IMR-90 (cell line): ENCODE results near the gene TBCK. TPM values are rescaled to one million over a fixed set of nuclear protein-coding genes. Genes with fewer than 3 reads are reported as not detected.
A peak's percentile ranks its signal among the peaks of the same experiment; 100 is the strongest.

Source experiments
- ATAC-seq: fragments of 200-7000 bp; cut with Tn5 transposase; 2 replicates; pipeline ENCODE4 v1.9.1; 2020; ENCODE audit warnings: low read depth, mild to moderate bottlenecking, moderate library complexity
- BruUV-seq: library from RNA; stranded (reverse); fragments of 400-500 nt; replicated peaks from 2 replicates; lab custom pipeline; 2021; lab: Mats Ljungman, UMichigan
- CTCF ChIA-PET: fragments of 300-600 bp; formaldehyde crosslinking; extraction: SDS; loops from one replicate; lab custom pipeline; 2021; ENCODE audit warnings: antibody characterized with exemption; lab: Yijun Ruan, JAX
- POLR2A ChIA-PET: fragments of 300-600 bp; sonication (Branson Sonifier 250); formaldehyde crosslinking; loops from one replicate; lab custom pipeline; 2022; ENCODE audit warnings: antibody characterized with exemption; ENCODE audit not compliant: unreplicated experiment; lab: Charles Lee
- DNase-seq: peaks from one replicate; pipeline ENCODE4 v3.0.0; 2013
- H2AFZ ChIP-seq: replicated peaks from 2 replicates; pipeline ENCODE3; 2013; ENCODE audit warnings: low read length, mild to moderate bottlenecking; ENCODE audit not compliant: poor library complexity
- H2AK5ac ChIP-seq: 2 replicates; pipeline ENCODE4 v1.6.1; 2013; ENCODE audit warnings: low read depth, low read length, inconsistent platforms
- H2AK9ac ChIP-seq: replicated peaks from 2 replicates; pipeline ENCODE3; 2013; ENCODE audit warnings: mild to moderate bottlenecking, low read depth, low read length, moderate library complexity; ENCODE audit not compliant: poor library complexity
- H2BK120ac ChIP-seq: 2 replicates; pipeline ENCODE4 v1.6.1; 2013; ENCODE audit warnings: low read depth, low read length, inconsistent platforms
- H2BK15ac ChIP-seq: 3 replicates; pipeline ENCODE4 v1.6.1; 2013; ENCODE audit warnings: low read depth, low read length, inconsistent platforms
- H2BK20ac ChIP-seq: 2 replicates; pipeline ENCODE4 v1.6.1; 2013; ENCODE audit warnings: low read depth, mild to moderate bottlenecking, inconsistent platforms, low read length, moderate library complexity
- H2BK5ac ChIP-seq: 2 replicates; pipeline ENCODE4 v1.6.1; 2013; ENCODE audit warnings: mild to moderate bottlenecking, low read depth, low read length, inconsistent platforms; ENCODE audit not compliant: poor library complexity, severe bottlenecking
- H3K14ac ChIP-seq: replicated peaks from 2 replicates; pipeline ENCODE4 v1.6.1; 2013; ENCODE audit warnings: low read depth, low read length, inconsistent platforms
- H3K18ac ChIP-seq: 2 replicates; pipeline ENCODE4 v1.6.1; 2013; ENCODE audit warnings: low read depth, low read length, control low read depth
- H3K23ac ChIP-seq: 2 replicates; pipeline ENCODE4 v1.6.1; 2013; ENCODE audit warnings: low read depth, low read length, inconsistent platforms
- H3K27ac ChIP-seq: 2 replicates; pipeline ENCODE4 v1.5.1; 2013; ENCODE audit warnings: mild to moderate bottlenecking, control low read depth, low read length; ENCODE audit not compliant: insufficient read depth
- H3K27me3 ChIP-seq: 2 replicates; pipeline ENCODE4 v1.6.1; 2013; ENCODE audit warnings: low read length; ENCODE audit not compliant: control insufficient read depth, insufficient read depth
- H3K36me3 ChIP-seq: 2 replicates; pipeline ENCODE4 v1.6.1; 2013; ENCODE audit warnings: low read length, mixed read lengths; ENCODE audit not compliant: control insufficient read depth, insufficient read depth
- H3K4ac ChIP-seq: 2 replicates; pipeline ENCODE4 v1.6.1; 2013; ENCODE audit warnings: low read depth, low read length, inconsistent platforms
- H3K4me1 ChIP-seq: 2 replicates; pipeline ENCODE4 v1.6.1; 2013; ENCODE audit warnings: low read length, mixed read lengths; ENCODE audit not compliant: control insufficient read depth, insufficient read depth
- H3K4me2 ChIP-seq: 2 replicates; pipeline ENCODE4 v1.6.1; 2013; ENCODE audit warnings: low read depth, mild to moderate bottlenecking, control low read depth, low read length, moderate library complexity
- H3K4me3 ChIP-seq: 2 replicates; pipeline ENCODE4 v1.5.1; 2013; ENCODE audit warnings: low read depth, mild to moderate bottlenecking, control low read depth, low read length, moderate library complexity; ENCODE audit not compliant: insufficient read depth
- H3K56ac ChIP-seq: 2 replicates; pipeline ENCODE4 v1.6.1; 2013; ENCODE audit warnings: low read length, inconsistent platforms; ENCODE audit not compliant: insufficient read depth; ENCODE audit errors: extremely low read depth
- H3K79me1 ChIP-seq, 2 experiments: 2 replicates each; pipeline ENCODE4 v1.6.1; 2013; ENCODE audit warnings: low read length in 2 of 2, inconsistent platforms in 1 of 2, low read depth in 1 of 2
- H3K9ac ChIP-seq: 2 replicates; pipeline ENCODE4 v1.6.1; 2013; ENCODE audit warnings: low read depth, low read length, control low read depth
- H3K9me1 ChIP-seq: 2 replicates; pipeline ENCODE4 v1.6.1; 2013; ENCODE audit warnings: low read length, inconsistent platforms; ENCODE audit not compliant: insufficient read depth
- H3K9me3 ChIP-seq: 2 replicates; pipeline ENCODE4 v1.6.1; 2013; ENCODE audit warnings: low read length; ENCODE audit not compliant: control insufficient read depth, insufficient read depth
- H4K20me1 ChIP-seq: 2 replicates; pipeline ENCODE4 v1.6.1; 2013; ENCODE audit warnings: low read length, inconsistent platforms; ENCODE audit not compliant: insufficient read depth
- H4K5ac ChIP-seq: 2 replicates; pipeline ENCODE4 v1.6.1; 2013; ENCODE audit warnings: mild to moderate bottlenecking, low read depth, low read length, control low read depth
- H4K8ac ChIP-seq, 2 experiments: 2 replicates each; pipeline ENCODE4 v1.6.1; 2013; ENCODE audit warnings: low read depth in 2 of 2, low read length in 2 of 2, control low read depth in 1 of 2, inconsistent platforms in 1 of 2
- H4K91ac ChIP-seq: 2 replicates; pipeline ENCODE4 v1.6.1; 2013; ENCODE audit warnings: low read depth, low read length, inconsistent platforms; ENCODE audit not compliant: insufficient read depth
- BHLHE40 ChIP-seq: fragments of 150-350 bp; IDR thresholded peaks from 2 replicates; pipeline ENCODE4 v1.6.1; 2016; ENCODE audit warnings: mild to moderate bottlenecking, low read depth, low read length
- CHD1 ChIP-seq: IDR thresholded peaks from 2 replicates; pipeline ENCODE4 v1.6.1; 2012; ENCODE audit warnings: low read depth, low read length, improper control_type of control experiment
- MAFK ChIP-seq: IDR thresholded peaks from 2 replicates; pipeline ENCODE4 v1.6.1; 2012; ENCODE audit warnings: low read depth, low read length, improper control_type of control experiment
- MXI1 ChIP-seq: IDR thresholded peaks from 2 replicates; pipeline ENCODE4 v1.6.1; 2012; ENCODE audit warnings: low read depth, mild to moderate bottlenecking, low read length, moderate library complexity, borderline replicate concordance
- NFE2L2 ChIP-seq: fragments of 150-350 bp; IDR thresholded peaks from 2 replicates; pipeline ENCODE4 v1.6.1; 2016; ENCODE audit warnings: low read depth, mild to moderate bottlenecking, low read length
- POLR2A ChIP-seq: IDR thresholded peaks from 2 replicates; pipeline ENCODE4 v1.6.1; 2012; ENCODE audit warnings: mild to moderate bottlenecking, low read depth, low read length
- RAD21 ChIP-seq: IDR thresholded peaks from 2 replicates; pipeline ENCODE4 v1.6.1; 2012; ENCODE audit warnings: low read length, improper control_type of control experiment
- RCOR1 ChIP-seq: IDR thresholded peaks from 2 replicates; pipeline ENCODE4 v1.6.1; 2012; ENCODE audit warnings: mild to moderate bottlenecking, low read length, improper control_type of control experiment; ENCODE audit not compliant: insufficient replicate concordance
- RFX5 ChIP-seq: IDR thresholded peaks from 2 replicates; pipeline ENCODE4 v1.8.0; 2012; ENCODE audit warnings: low read depth, mild to moderate bottlenecking, low read length, moderate library complexity
- SMC3 ChIP-seq: fragments of 150-350 bp; IDR thresholded peaks from 2 replicates; pipeline ENCODE4 v1.6.1; 2016; ENCODE audit warnings: low read depth, mild to moderate bottlenecking, antibody characterized with exemption, low read length, moderate library complexity
- USF2 ChIP-seq: fragments of 150-350 bp; IDR thresholded peaks from 2 replicates; pipeline ENCODE4 v1.6.1; 2017; ENCODE audit warnings: mild to moderate bottlenecking, antibody characterized with exemption, low read length, low read depth
- WGBS, 2 experiments: methylation state at CpG; one replicate each; pipeline versions ENCODE4 v1.1.5 to v1.1.7; 2013; ENCODE audit warnings: missing lambda C conversion rate in 2 of 2; ENCODE audit not compliant: insufficient read length in 1 of 2; ENCODE audit errors: extremely low coverage in 2 of 2; 5-methylcytosine and 5-hydroxymethylcytosine counted together
- dilution Hi-C: fragments of 300-500 bp; cut with HindIII; formaldehyde crosslinking; loops from one replicate; pipeline ENCODE4 v1.14.3; 2018; ENCODE audit warnings: low sequenced_read_pairs; ENCODE audit not compliant: unreplicated experiment
- in situ Hi-C: fragments of 300-500 bp; cut with MboI; formaldehyde crosslinking; loops from 3 replicates; pipeline ENCODE4 v1.14.3; 2019; ENCODE audit warnings: low sequenced_read_pairs, inconsistent platforms, mixed read lengths
- intact Hi-C: fragments of 100-400 bp; cut with micrococcal nuclease; formaldehyde crosslinking; loops from 2 replicates; pipeline ENCODE4 v1.10.0; 2022
- polyA plus RNA-seq, 3 experiments: library from polyadenylated mRNA; depleted of rRNA; stranded (reverse); fragments of >200 nt; gene quantifications; 2 replicates each; pipeline ENCODE4 v1.2.3, GENCODE V29; 2012; ENCODE audit warnings: low replicate concordance in 1 of 3
- total RNA-seq: library from RNA; depleted of rRNA; stranded (reverse); fragments of >200 nt; gene quantifications from 2 replicates; pipeline ENCODE4 v1.2.3, GENCODE V29; 2012
- TF ChIP-seq, protein P1 (sequence below): conservative IDR thresholded peaks from 2 replicates; pipeline ENCODE4 v1.5.1; 2012; ENCODE audit warnings: mild to moderate bottlenecking, low read depth, low read length, improper control_type of control experiment

The TBCK gene
- total and polyA plus RNA-seq, 2 of the 4 experiments (the other 2 are of a cell fraction), result 10.7 to 29.9 TPM

GRCh38 chr4:106258145-106259045, 57.6 kb downstream of the TBCK start (continued):
- no peak for TF ChIP-seq SMC3

- no peak for ATAC-seq
- no peak overlapping the region for H3K18ac ChIP-seq
- H2BK5ac ChIP-seq, result no peak overlapping the region
- H3K4me1 ChIP-seq, result no peaks in the 10 kb centered on the region
- no peak overlapping the region for H2BK20ac ChIP-seq
- H2BK15ac ChIP-seq, result no peak overlapping the region
- WGBS, 2 experiments, result no CpG with 5 or more reads among the region's 10 CpGs
- TF ChIP-seq SMC3, result no peak
- no peak for TF ChIP-seq NFE2L2
- no peak for TF ChIP-seq POLR2A
- no peak for TF ChIP-seq BHLHE40
- TF ChIP-seq CHD1, result no peak
- TF ChIP-seq RCOR1, result no peak
- no peak for TF ChIP-seq MAFK
- TF ChIP-seq USF2, result no peak
- no peak for TF ChIP-seq RFX5
- no peak for TF ChIP-seq MXI1
- no peak for TF ChIP-seq RAD21
- TF ChIP-seq, protein P1, sequence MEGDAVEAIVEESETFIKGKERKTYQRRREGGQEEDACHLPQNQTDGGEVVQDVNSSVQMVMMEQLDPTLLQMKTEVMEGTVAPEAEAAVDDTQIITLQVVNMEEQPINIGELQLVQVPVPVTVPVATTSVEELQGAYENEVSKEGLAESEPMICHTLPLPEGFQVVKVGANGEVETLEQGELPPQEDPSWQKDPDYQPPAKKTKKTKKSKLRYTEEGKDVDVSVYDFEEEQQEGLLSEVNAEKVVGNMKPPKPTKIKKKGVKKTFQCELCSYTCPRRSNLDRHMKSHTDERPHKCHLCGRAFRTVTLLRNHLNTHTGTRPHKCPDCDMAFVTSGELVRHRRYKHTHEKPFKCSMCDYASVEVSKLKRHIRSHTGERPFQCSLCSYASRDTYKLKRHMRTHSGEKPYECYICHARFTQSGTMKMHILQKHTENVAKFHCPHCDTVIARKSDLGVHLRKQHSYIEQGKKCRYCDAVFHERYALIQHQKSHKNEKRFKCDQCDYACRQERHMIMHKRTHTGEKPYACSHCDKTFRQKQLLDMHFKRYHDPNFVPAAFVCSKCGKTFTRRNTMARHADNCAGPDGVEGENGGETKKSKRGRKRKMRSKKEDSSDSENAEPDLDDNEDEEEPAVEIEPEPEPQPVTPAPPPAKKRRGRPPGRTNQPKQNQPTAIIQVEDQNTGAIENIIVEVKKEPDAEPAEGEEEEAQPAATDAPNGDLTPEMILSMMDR, result no peak
- H3K27me3 ChIP-seq, result no peaks in the 10 kb centered on the region
- no peak overlapping the region for H4K8ac ChIP-seq
- no peak for DNase-seq
- no peak overlapping the region for H3K4me3 ChIP-seq
- H2AFZ ChIP-seq, result no peak overlapping the region
- H4K91ac ChIP-seq, result no peak overlapping the region
- H3K23ac ChIP-seq, result no peak overlapping the region
- H2AK9ac ChIP-seq, result peak overlapping the region; percentile 24
- BruUV-seq, result no TSS peak
- H3K4ac ChIP-seq, result no peak overlapping the region
- H3K9ac ChIP-seq, result no peak overlapping the region
- peaks cover 4% of the 10 kb centered on the region; the same call in 1 of the 2 replicates for H3K36me3 ChIP-seq
- in situ Hi-C loops (no loop called here), dilution Hi-C loops (no loop called here), intact Hi-C loops (no loop called here)
- H3K9me1 ChIP-seq, result peaks cover 3% of the 10 kb centered on the region; the same call in 1 of the 2 replicates
- no peak overlapping the region for H2BK120ac ChIP-seq
- no peak overlapping the region for H4K5ac ChIP-seq
- H3K14ac ChIP-seq, result no peak overlapping the region
- POLR2A ChIA-PET, result no interaction called here
- H2AK5ac ChIP-seq, result no peak overlapping the region
- no peak overlapping the region for H3K4me2 ChIP-seq
- H3K27ac ChIP-seq, result no peak overlapping the region
- CTCF ChIA-PET, result no interaction called here
- no peaks in the 10 kb centered on the region for H3K79me1 ChIP-seq
- H3K9me3 ChIP-seq, result no peaks in the 10 kb centered on the region
- no peaks in the 10 kb centered on the region for H4K20me1 ChIP-seq
- H3K56ac ChIP-seq, result no peak overlapping the region
These were observed 59.8 kb downstream of the TBCK start for GRCh38 chr4:106256190-106256589.
